Measurements from ENCODE around the gene FSTL1.

DNA sequence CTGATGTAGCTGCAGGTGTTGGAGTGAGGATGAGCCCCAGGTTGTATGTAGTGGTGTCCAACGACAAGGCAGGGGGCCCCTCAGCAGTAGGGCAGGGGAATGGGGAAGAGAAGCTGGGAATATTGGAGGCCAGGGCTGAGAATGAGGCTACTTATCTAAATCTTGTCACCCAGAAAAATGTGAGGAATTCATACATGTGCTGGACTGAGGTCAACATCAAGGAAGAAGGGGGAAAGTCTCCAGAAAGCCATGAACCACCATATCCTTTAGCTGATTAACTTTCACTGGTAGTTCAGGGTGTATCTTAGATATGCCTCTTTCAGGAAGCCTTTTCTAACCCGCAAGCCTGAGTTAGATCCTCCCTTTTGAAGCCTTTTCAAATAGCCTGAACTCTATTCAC is 22.6 kb upstream of the FSTL1 start:
- TF ChIP-seq, protein P1, sequence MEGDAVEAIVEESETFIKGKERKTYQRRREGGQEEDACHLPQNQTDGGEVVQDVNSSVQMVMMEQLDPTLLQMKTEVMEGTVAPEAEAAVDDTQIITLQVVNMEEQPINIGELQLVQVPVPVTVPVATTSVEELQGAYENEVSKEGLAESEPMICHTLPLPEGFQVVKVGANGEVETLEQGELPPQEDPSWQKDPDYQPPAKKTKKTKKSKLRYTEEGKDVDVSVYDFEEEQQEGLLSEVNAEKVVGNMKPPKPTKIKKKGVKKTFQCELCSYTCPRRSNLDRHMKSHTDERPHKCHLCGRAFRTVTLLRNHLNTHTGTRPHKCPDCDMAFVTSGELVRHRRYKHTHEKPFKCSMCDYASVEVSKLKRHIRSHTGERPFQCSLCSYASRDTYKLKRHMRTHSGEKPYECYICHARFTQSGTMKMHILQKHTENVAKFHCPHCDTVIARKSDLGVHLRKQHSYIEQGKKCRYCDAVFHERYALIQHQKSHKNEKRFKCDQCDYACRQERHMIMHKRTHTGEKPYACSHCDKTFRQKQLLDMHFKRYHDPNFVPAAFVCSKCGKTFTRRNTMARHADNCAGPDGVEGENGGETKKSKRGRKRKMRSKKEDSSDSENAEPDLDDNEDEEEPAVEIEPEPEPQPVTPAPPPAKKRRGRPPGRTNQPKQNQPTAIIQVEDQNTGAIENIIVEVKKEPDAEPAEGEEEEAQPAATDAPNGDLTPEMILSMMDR (conservative IDR thresholded peaks at IDR 0.05; ENCODE audit: low read depth in 2 of 2), result no peak
- TF ChIP-seq JUNB (IDR thresholded peaks at IDR 0.05; ENCODE audit: unreplicated experiment), result no peak
- TF ChIP-seq STAT1 (IDR thresholded peaks at IDR 0.05; ENCODE audit: unreplicated experiment), result no peak
- no peak for TF ChIP-seq POLR2AphosphoS5 (IDR thresholded peaks at IDR 0.05; ENCODE audit: low read depth)
- TF ChIP-seq EZH2 (IDR thresholded peaks at IDR 0.05; ENCODE audit: low read depth, unreplicated experiment), result no peak
- no peak for TF ChIP-seq EZH2phosphoT487 (IDR thresholded peaks at IDR 0.05; ENCODE audit: unreplicated experiment)
- TF ChIP-seq, protein P2, sequence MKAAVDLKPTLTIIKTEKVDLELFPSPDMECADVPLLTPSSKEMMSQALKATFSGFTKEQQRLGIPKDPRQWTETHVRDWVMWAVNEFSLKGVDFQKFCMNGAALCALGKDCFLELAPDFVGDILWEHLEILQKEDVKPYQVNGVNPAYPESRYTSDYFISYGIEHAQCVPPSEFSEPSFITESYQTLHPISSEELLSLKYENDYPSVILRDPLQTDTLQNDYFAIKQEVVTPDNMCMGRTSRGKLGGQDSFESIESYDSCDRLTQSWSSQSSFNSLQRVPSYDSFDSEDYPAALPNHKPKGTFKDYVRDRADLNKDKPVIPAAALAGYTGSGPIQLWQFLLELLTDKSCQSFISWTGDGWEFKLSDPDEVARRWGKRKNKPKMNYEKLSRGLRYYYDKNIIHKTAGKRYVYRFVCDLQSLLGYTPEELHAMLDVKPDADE (IDR thresholded peaks at IDR 0.05), result no peak
- TF ChIP-seq, protein P3, sequence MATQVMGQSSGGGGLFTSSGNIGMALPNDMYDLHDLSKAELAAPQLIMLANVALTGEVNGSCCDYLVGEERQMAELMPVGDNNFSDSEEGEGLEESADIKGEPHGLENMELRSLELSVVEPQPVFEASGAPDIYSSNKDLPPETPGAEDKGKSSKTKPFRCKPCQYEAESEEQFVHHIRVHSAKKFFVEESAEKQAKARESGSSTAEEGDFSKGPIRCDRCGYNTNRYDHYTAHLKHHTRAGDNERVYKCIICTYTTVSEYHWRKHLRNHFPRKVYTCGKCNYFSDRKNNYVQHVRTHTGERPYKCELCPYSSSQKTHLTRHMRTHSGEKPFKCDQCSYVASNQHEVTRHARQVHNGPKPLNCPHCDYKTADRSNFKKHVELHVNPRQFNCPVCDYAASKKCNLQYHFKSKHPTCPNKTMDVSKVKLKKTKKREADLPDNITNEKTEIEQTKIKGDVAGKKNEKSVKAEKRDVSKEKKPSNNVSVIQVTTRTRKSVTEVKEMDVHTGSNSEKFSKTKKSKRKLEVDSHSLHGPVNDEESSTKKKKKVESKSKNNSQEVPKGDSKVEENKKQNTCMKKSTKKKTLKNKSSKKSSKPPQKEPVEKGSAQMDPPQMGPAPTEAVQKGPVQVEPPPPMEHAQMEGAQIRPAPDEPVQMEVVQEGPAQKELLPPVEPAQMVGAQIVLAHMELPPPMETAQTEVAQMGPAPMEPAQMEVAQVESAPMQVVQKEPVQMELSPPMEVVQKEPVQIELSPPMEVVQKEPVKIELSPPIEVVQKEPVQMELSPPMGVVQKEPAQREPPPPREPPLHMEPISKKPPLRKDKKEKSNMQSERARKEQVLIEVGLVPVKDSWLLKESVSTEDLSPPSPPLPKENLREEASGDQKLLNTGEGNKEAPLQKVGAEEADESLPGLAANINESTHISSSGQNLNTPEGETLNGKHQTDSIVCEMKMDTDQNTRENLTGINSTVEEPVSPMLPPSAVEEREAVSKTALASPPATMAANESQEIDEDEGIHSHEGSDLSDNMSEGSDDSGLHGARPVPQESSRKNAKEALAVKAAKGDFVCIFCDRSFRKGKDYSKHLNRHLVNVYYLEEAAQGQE (IDR thresholded peaks at IDR 0.05; ENCODE audit: unreplicated experiment), result no peak
- TF ChIP-seq, protein P4, sequence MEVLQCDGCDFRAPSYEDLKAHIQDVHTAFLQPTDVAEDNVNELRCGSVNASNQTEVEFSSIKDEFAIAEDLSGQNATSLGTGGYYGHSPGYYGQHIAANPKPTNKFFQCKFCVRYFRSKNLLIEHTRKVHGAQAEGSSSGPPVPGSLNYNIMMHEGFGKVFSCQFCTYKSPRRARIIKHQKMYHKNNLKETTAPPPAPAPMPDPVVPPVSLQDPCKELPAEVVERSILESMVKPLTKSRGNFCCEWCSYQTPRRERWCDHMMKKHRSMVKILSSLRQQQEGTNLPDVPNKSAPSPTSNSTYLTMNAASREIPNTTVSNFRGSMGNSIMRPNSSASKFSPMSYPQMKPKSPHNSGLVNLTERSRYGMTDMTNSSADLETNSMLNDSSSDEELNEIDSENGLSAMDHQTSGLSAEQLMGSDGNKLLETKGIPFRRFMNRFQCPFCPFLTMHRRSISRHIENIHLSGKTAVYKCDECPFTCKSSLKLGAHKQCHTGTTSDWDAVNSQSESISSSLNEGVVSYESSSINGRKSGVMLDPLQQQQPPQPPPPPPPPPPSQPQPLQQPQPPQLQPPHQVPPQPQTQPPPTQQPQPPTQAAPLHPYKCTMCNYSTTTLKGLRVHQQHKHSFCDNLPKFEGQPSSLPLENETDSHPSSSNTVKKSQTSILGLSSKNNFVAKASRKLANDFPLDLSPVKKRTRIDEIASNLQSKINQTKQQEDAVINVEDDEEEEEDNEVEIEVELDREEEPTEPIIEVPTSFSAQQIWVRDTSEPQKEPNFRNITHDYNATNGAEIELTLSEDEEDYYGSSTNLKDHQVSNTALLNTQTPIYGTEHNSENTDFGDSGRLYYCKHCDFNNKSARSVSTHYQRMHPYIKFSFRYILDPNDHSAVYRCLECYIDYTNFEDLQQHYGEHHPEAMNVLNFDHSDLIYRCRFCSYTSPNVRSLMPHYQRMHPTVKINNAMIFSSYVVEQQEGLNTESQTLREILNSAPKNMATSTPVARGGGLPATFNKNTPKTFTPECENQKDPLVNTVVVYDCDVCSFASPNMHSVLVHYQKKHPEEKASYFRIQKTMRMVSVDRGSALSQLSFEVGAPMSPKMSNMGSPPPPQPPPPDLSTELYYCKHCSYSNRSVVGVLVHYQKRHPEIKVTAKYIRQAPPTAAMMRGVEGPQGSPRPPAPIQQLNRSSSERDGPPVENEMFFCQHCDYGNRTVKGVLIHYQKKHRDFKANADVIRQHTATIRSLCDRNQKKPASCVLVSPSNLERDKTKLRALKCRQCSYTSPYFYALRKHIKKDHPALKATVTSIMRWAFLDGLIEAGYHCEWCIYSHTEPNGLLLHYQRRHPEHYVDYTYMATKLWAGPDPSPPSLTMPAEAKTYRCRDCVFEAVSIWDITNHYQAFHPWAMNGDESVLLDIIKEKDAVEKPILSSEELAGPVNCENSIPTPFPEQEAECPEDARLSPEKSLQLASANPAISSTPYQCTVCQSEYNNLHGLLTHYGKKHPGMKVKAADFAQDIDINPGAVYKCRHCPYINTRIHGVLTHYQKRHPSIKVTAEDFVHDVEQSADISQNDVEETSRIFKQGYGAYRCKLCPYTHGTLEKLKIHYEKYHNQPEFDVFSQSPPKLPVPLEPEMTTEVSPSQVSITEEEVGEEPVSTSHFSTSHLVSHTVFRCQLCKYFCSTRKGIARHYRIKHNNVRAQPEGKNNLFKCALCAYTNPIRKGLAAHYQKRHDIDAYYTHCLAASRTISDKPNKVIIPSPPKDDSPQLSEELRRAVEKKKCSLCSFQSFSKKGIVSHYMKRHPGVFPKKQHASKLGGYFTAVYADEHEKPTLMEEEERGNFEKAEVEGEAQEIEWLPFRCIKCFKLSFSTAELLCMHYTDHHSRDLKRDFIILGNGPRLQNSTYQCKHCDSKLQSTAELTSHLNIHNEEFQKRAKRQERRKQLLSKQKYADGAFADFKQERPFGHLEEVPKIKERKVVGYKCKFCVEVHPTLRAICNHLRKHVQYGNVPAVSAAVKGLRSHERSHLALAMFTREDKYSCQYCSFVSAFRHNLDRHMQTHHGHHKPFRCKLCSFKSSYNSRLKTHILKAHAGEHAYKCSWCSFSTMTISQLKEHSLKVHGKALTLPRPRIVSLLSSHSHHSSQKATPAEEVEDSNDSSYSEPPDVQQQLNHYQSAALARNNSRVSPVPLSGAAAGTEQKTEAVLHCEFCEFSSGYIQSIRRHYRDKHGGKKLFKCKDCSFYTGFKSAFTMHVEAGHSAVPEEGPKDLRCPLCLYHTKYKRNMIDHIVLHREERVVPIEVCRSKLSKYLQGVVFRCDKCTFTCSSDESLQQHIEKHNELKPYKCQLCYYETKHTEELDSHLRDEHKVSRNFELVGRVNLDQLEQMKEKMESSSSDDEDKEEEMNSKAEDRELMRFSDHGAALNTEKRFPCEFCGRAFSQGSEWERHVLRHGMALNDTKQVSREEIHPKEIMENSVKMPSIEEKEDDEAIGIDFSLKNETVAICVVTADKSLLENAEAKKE (CRISPR knock-in tag; IDR thresholded peaks at IDR 0.05), result no peak
- TF ChIP-seq ZNF331 (CRISPR knock-in tag; IDR thresholded peaks at IDR 0.05; ENCODE audit: low read depth), result no peak
- no peak for TF ChIP-seq CREB1 (CRISPR knock-in tag; IDR thresholded peaks at IDR 0.05; ENCODE audit: low read depth)
- no peak for TF ChIP-seq NANOG (IDR thresholded peaks at IDR 0.05; ENCODE audit: borderline replicate concordance)

All from GM23338 (cell line).